Tongue (tissue), 2 donors: ENCODE measurements around the gene RAG2. TPM values are rescaled to one million over a fixed set of nuclear protein-coding genes. Genes with fewer than 3 reads are reported as not detected.
A peak's percentile ranks its signal among the peaks of the same experiment; 100 is the strongest.
"Not testable (repeated sequence)": the region's sequence is repeated elsewhere in the genome, so short reads cannot be mapped to it uniquely, and the experiment has no call there.

Source experiments
- DNase-seq: peaks from one replicate; pipeline ENCODE4 v3.0.0-alpha.2; 2015
- total RNA-seq: library from RNA; depleted of rRNA; stranded (reverse); fragments of >200 nt; gene quantifications from one replicate; pipeline ENCODE4 v1.2.3, GENCODE V29; 2014

RAG2 gene
- total RNA-seq, 1 donor from 2014 or later, result 0.21 TPM

GRCh38 chr11:36600180-36600579 is 2.1 kb upstream of the RAG2 start:
- no peak for DNase-seq

GRCh38 chr11:36596880-36597279 is 1.2 kb downstream of the RAG2 start:
- DNase-seq, result no peak

GRCh38 chr11:36594316-36594989 is 3.6 kb downstream of the RAG2 start, which contains the start of gene IFTAP:
Gene IFTAP, plus strand, starts transcription at chr11:36594502. Its CDS starts 15,602 bp downstream, at chr11:36610104.
- DNase-seq, result peak; percentile 97

- DNase-seq, result no peak
These were observed 6.6 kb downstream of the RAG2 start for GRCh38 chr11:36591433-36591832.

GRCh38 chr11:36590513-36590912 is 7.5 kb downstream of the RAG2 start:
- no peak for DNase-seq

GRCh38 chr11:36588099-36588498 is 9.9 kb downstream of the RAG2 start:
- no peak for DNase-seq

GRCh38 chr11:36586543-36586942 is 11.5 kb downstream of the RAG2 start:
- no peak for DNase-seq

- no peak for DNase-seq
These were observed 14.4 kb downstream of the RAG2 start for GRCh38 chr11:36583667-36584066.

GRCh38 chr11:36581536-36581935 is 16.5 kb downstream of the RAG2 start:
- no peak for DNase-seq

GRCh38 chr11:36578458-36578857 is 19.6 kb downstream of the RAG2 start:
- DNase-seq, result no peak

GRCh38 chr11:36577859-36578258 is 20.2 kb downstream of the RAG2 start:
- peak; percentile 73 for DNase-seq

GRCh38 chr11:36577373-36577772 is 20.7 kb downstream of the RAG2 start:
- peak; percentile 11 for DNase-seq

- no peak for DNase-seq
These were observed 23.6 kb downstream of the RAG2 start for GRCh38 chr11:36574486-36574885.

- no peak for DNase-seq
These were observed 28.9 kb downstream of the RAG2 start for GRCh38 chr11:36569095-36569494.

GRCh38 chr11:36567694-36568093 is 30.3 kb downstream of the RAG2 start, which contains the start of gene RAG1:
Gene RAG1, plus strand, starts transcription at chr11:36568007. Its CDS starts 5,298 bp downstream, at chr11:36573305.
- DNase-seq, result no peak

GRCh38 chr11:36566407-36567053 is 31.5 kb downstream of the RAG2 start:
- DNase-seq, result no peak

GRCh38 chr11:36565031-36565610 is 32.9 kb downstream of the RAG2 start:
- no peak for DNase-seq

- DNase-seq, result peak; percentile 89
These were observed 33.5 kb downstream of the RAG2 start for GRCh38 chr11:36564376-36565030.

GRCh38 chr11:36558571-36559413 is 39.2 kb downstream of the RAG2 start:
- DNase-seq, result no peak

GRCh38 chr11:36557991-36558390 is 40.0 kb downstream of the RAG2 start:
- no peak for DNase-seq

GRCh38 chr11:36557390-36557789 is 40.6 kb downstream of the RAG2 start:
- DNase-seq, result not testable (repeated sequence)
